Common myeloid progenitor, CD34-positive (primary cell): Measurements from ENCODE around the gene NOA1. TPM values are rescaled to one million over a fixed set of nuclear protein-coding genes. Genes with fewer than 3 reads are reported as not detected.

Experiments used
- CTCF ChIA-PET: fragments of 350-600 bp; sonication (Branson Sonifier 250); formaldehyde crosslinking; loops from one replicate; lab custom pipeline; 2021; ENCODE audit warnings: antibody characterized with exemption; lab: Charles Lee
- POLR2A ChIA-PET: fragments of 350-600 bp; sonication (Branson Sonifier 250); formaldehyde crosslinking; loops from one replicate; lab custom pipeline; 2021; ENCODE audit warnings: antibody characterized with exemption; lab: Charles Lee
- DNase-seq, 3 donors: peaks; one replicate each; pipeline versions ENCODE4 v3.0.0 to v3.0.0-alpha.2; 2013
- H3K27ac ChIP-seq, 2 experiments: 1 replicate in 1 of 2; 2 replicates in 1 of 2; pipeline ENCODE4 v1.7.0; 2013; ENCODE audit warnings: inconsistent platforms in 2 of 2, low read length in 2 of 2, mild to moderate bottlenecking in 2 of 2, low read depth in 1 of 2, moderate library complexity in 1 of 2; ENCODE audit not compliant: severe bottlenecking in 2 of 2, insufficient read depth in 1 of 2, poor library complexity in 1 of 2
- H3K27me3 ChIP-seq, 5 experiments: replicated peaks in 2 of 5; 1 replicate in 3 of 5; 2 replicates in 2 of 5; pipeline versions ENCODE4 v1.6.1 to v1.7.0; 2013; ENCODE audit warnings: low read length in 4 of 5, mild to moderate bottlenecking in 2 of 5, moderate library complexity in 2 of 5, inconsistent platforms in 1 of 5; ENCODE audit not compliant: insufficient read depth in 5 of 5, control insufficient read depth in 4 of 5
- H3K36me3 ChIP-seq, 4 experiments: 1 replicate in 2 of 4; 2 replicates in 2 of 4; pipeline versions ENCODE4 v1.6.1 to v1.7.0; 2013; ENCODE audit warnings: low read length in 3 of 4, control low read depth in 1 of 4, mild to moderate bottlenecking in 1 of 4; ENCODE audit not compliant: control insufficient read depth in 4 of 4, insufficient read depth in 4 of 4
- H3K4me1 ChIP-seq, 4 experiments: 1 replicate in 3 of 4; 2 replicates in 1 of 4; pipeline versions ENCODE4 v1.6.1 to v1.7.1; 2013; ENCODE audit warnings: low read length in 3 of 4, mild to moderate bottlenecking in 3 of 4, control low read depth in 1 of 4, inconsistent platforms in 1 of 4, moderate library complexity in 1 of 4; ENCODE audit not compliant: control insufficient read depth in 4 of 4, insufficient read depth in 4 of 4; ENCODE audit errors: control extremely low read depth in 1 of 4
- H3K4me3 ChIP-seq, 7 experiments: 1 replicate in 4 of 7; 2 replicates in 3 of 7; pipeline versions ENCODE4 v1.5.1 to v1.7.0; 2013; ENCODE audit warnings: mild to moderate bottlenecking in 7 of 7, low read length in 6 of 7, moderate library complexity in 6 of 7, inconsistent platforms in 2 of 7, low read depth in 2 of 7, control low read depth in 1 of 7; ENCODE audit not compliant: insufficient read depth in 4 of 7, control insufficient read depth in 1 of 7; ENCODE audit errors: extremely low read depth in 1 of 7
- H3K9me3 ChIP-seq, 5 experiments: 1 replicate in 4 of 5; 2 replicates in 1 of 5; pipeline versions ENCODE4 v1.6.1 to v1.7.1; 2013; ENCODE audit warnings: low read length in 4 of 5, mild to moderate bottlenecking in 2 of 5, inconsistent platforms in 1 of 5, low read depth in 1 of 5, moderate library complexity in 1 of 5; ENCODE audit not compliant: control insufficient read depth in 4 of 5, insufficient read depth in 2 of 5; ENCODE audit errors: control extremely low read depth in 1 of 5
- WGBS: methylation state at CpG from one replicate; pipeline ENCODE4 v1.1.5; 2013; ENCODE audit not compliant: insufficient coverage; 5-methylcytosine and 5-hydroxymethylcytosine counted together
- polyA plus RNA-seq: library from polyadenylated mRNA; unstranded; fragments of 120-200 nt; gene quantifications from one replicate; pipeline ENCODE4 v1.2.1, GENCODE V29; 2013

Gene NOA1
- polyA plus RNA-seq, result 39.2 TPM

- ChIA-PET CTCF (interaction anchor here (0.7 to 5.9 kb wide), 10 partner anchors 10 to 173 kb away, joined by 3 to 23 read pairs (median 4); no protein-coding TSS in a partner anchor), POLR2A (interaction anchor here (0.7 to 1.0 kb wide), 4 partner anchors 17 to 70 kb away, joined by 3 to 4 read pairs (median 3); partner anchors contain the start of gene REST)
- H3K4me1 ChIP-seq, result peaks cover 8 to 42% (median 27%) of the 10 kb centered on the region in 4 experiments
- H3K27me3 ChIP-seq, result no peaks in the 10 kb centered on the region
- peak within 1 kb of the TSS; percentile 82 to 100 (median 93) for H3K4me3 ChIP-seq
- peaks cover 17 to 25% (median 23%) of the 10 kb centered on the region in 4 experiments for H3K36me3 ChIP-seq
- peaks cover 4 to 14% (median 8%) of the 10 kb centered on the region in 5 experiments for H3K9me3 ChIP-seq
- peak; percentile 99 to 100 (median 99) for DNase-seq
- H3K27ac ChIP-seq, result peak within 1 kb of the TSS; percentile 88 to 93
- 0% methylated on average over 41 of the region's 51 CpGs for whole genome bisulfite sequencing
Measured at GRCh38 chr4:56977321-56978012, at the start of gene NOA1. NOA1 (minus strand) TSS chr4:56977606; CDS start chr4:56977585, 21 bp downstream.

DNA sequence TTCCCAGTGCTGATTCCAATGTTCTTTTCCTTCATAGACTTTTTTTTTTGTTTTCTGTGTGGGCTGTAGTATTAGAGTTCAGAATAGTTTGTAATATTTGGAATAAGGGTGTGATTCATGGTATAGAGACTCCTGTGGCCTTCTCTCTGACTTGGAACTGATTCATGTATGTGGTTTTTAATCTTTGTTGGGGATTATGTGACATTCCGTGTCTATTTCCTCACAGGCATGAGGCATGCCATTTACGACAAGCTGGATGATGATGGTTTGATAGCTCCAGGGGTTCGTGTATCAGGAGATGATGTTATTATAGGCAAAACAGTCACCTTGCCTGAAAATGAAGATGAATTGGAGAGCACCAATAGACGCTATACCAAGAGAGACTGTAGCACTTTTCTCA lies 45.7 kb upstream of the NOA1 start:
- H3K36me3 ChIP-seq, result peaks cover 37 to 91% (median 62%) of the 10 kb centered on the region in 4 experiments
- DNase-seq, result no peak
- H3K27ac ChIP-seq, result no peak overlapping the region
- peaks cover 0 to 2% (median 0%) of the 10 kb centered on the region in 4 experiments for H3K4me1 ChIP-seq
- WGBS, result 93% methylated on average over 4 of the region's 4 CpGs
- no peak overlapping the region for H3K4me3 ChIP-seq
- ChIA-PET POLR2A (no interaction called here), CTCF (interaction anchor here (1.3 to 2.1 kb wide), 3 partner anchors 14 to 16 kb away, joined by 3 to 6 read pairs (median 5); no protein-coding TSS in a partner anchor)
- no peaks in the 10 kb centered on the region for H3K27me3 ChIP-seq
- no peaks in the 10 kb centered on the region for H3K9me3 ChIP-seq

DNA sequence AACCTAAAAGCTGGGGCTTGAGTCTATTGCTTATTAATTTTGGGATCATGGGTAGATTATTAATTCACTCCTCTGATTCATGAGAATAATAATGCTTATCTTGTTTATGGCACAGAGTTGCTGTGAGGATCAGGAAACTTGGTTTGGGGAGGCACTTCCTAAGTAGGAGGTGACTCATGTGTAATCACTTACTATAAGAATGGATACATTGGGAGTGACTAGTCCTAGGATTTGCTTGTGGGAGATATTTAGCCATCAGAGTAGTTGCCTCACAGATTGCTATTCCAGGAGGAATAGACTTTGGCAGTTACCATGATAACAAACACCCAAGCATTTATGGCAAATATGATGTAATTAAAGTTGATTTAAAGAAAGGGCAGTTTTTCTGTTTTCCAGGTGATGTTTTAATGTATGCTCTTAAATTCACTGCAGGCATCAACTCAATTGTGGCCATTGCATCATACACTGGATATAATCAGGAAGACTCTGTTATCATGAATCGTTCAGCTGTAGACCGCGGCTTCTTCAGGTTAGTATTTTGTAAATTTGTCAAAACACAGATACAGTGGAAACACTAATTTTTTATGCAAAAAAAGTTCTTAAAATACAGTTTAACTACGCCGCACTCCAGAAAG lies 43.2 kb upstream of the NOA1 start:
- Histone ChIP-seq H3K4me1 (peaks cover 0 to 2% (median 0%) of the 10 kb centered on the region in 4 experiments), H3K36me3 (peaks cover 37 to 89% (median 66%) of the 10 kb centered on the region in 4 experiments), H3K27me3 (no peaks in the 10 kb centered on the region), H3K9me3 (no peaks in the 10 kb centered on the region), H3K4me3 (no peak overlapping the region), H3K27ac (no peak overlapping the region)
- CTCF ChIA-PET, result interaction anchor here (0.9 kb wide), 1 partner anchor 10 kb away, joined by 3 read pairs; no protein-coding TSS in a partner anchor
- POLR2A ChIA-PET, result no interaction called here
- DNase-seq, result no peak
- 96% methylated on average over 5 of the region's 5 CpGs for WGBS

DNA sequence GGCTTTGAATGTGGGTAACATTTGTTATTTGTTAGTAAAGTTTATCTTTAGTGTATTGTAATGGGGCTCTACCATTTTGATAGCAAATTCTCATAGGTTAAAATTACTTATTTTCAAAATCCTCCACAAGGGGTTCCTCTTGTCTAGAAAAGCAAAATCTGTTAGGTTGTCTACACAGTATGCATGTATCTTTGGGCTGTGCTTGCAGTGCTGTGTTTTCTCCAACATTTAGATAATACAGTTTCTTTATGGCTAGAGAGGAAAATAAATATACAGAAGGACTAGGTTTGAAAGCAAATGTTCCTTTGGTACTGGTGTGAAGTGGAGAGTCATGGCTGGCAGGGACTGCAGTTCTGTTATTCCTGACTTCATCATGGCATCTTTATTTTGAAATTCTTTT lies 41.6 kb upstream of the NOA1 start:
- Histone ChIP-seq H3K4me3 (no peak overlapping the region), H3K4me1 (peaks cover 0 to 2% (median 0%) of the 10 kb centered on the region in 4 experiments), H3K27me3 (no peaks in the 10 kb centered on the region), H3K9me3 (no peaks in the 10 kb centered on the region), H3K27ac (no peak overlapping the region), H3K36me3 (peaks cover 30 to 87% (median 61%) of the 10 kb centered on the region in 4 experiments)
- no peak for DNase-seq
- CTCF ChIA-PET, result no interaction called here
- POLR2A ChIA-PET, result no interaction called here

- Histone ChIP-seq H3K4me1 (no peaks in the 10 kb centered on the region), H3K4me3 (no peak overlapping the region), H3K36me3 (peaks cover 29 to 78% (median 55%) of the 10 kb centered on the region in 4 experiments), H3K27me3 (no peaks in the 10 kb centered on the region), H3K27ac (no peak overlapping the region), H3K9me3 (no peaks in the 10 kb centered on the region)
- ChIA-PET POLR2A (interaction anchor here (0.6 kb wide), 1 partner anchor 33 kb away, joined by 3 read pairs; no protein-coding TSS in a partner anchor), CTCF (interaction anchor here (1.4 kb wide), 1 partner anchor 17 kb away, joined by 4 read pairs; no protein-coding TSS in a partner anchor)
- DNase-seq, result no peak
- 100% methylated on average over 1 of the region's 4 CpGs for WGBS
Measured at GRCh38 chr4:57013543-57014120, 36.2 kb upstream of the NOA1 start.

DNA sequence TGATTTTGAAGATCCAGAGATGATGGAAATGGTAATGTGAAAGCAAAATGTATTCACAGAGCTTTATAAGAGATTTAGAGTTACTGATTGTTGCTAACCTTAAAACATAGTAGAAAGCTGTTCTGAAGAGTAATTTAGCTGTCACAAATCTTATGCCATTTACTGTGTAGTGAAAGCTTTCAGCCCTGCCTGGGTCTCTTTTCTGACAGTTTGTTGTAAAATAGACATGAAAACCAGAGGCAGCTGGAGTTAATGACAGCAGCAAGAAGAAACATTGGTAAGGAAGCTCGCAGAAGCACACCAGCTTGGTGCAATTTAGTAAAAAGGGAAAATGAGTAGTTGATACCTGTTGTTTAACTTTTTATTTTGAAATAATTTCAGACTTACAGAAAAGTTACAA lies 22.3 kb upstream of the NOA1 start:
- ChIA-PET POLR2A (no interaction called here), CTCF (interaction anchor here (1.2 to 1.3 kb wide), 2 partner anchors 12 to 18 kb away, joined by 3 read pairs; no protein-coding TSS in a partner anchor)
- no CpG with 5 or more reads among the region's 1 CpG for WGBS
- Histone ChIP-seq H3K4me3 (no peak overlapping the region), H3K4me1 (no peaks in the 10 kb centered on the region), H3K27me3 (no peaks in the 10 kb centered on the region), H3K9me3 (no peaks in the 10 kb centered on the region), H3K27ac (no peak overlapping the region), H3K36me3 (peaks cover 14 to 84% (median 55%) of the 10 kb centered on the region in 4 experiments)
- no peak for DNase-seq
